SKM-1 (cell line): Measurements from ENCODE around the gene HIBCH.
"Not testable (repeated sequence)": the region's sequence is repeated elsewhere in the genome, so short reads cannot be mapped to it uniquely, and the experiment has no call there.

Source experiments
- DNase-seq: peaks from one replicate; lab custom pipeline; 2025; ENCODE audit not compliant: unreplicated experiment; lab: John Stamatoyannopoulos, UW

HIBCH gene

GRCh38 chr2:190254063-190254850 lies 65.4 kb downstream of the HIBCH start:
- DNase-seq, result no peak

- no peak for DNase-seq
Measured at GRCh38 chr2:190250421-190250820, 69.2 kb downstream of the HIBCH start.

GRCh38 chr2:190235551-190236075 lies 84.0 kb downstream of the HIBCH start:
- no peak for DNase-seq

GRCh38 chr2:190235101-190235500 lies 84.5 kb downstream of the HIBCH start:
- no peak for DNase-seq

GRCh38 chr2:190223989-190224388 lies 95.6 kb downstream of the HIBCH start:
- DNase-seq, result not testable (repeated sequence)

- not testable (repeated sequence) for DNase-seq
Measured at GRCh38 chr2:190222745-190223144, 96.9 kb downstream of the HIBCH start.

- DNase-seq, result no peak
Measured at GRCh38 chr2:190221429-190221828, 98.2 kb downstream of the HIBCH start.

- DNase-seq, result no peak
Measured at GRCh38 chr2:190219186-190219585, 100.4 kb downstream of the HIBCH start.

GRCh38 chr2:190217616-190218015 lies 102.0 kb downstream of the HIBCH start:
- no peak for DNase-seq

- no peak for DNase-seq
Measured at GRCh38 chr2:190216829-190217228, 102.8 kb downstream of the HIBCH start.

GRCh38 chr2:190215620-190216019 lies 104.0 kb downstream of the HIBCH start:
- no peak for DNase-seq

GRCh38 chr2:190214426-190215194 lies 105.0 kb downstream of the HIBCH start:
- no peak for DNase-seq

GRCh38 chr2:190213441-190214335 lies 105.9 kb downstream of the HIBCH start:
- DNase-seq, result no peak

GRCh38 chr2:190210471-190210870 lies 109.2 kb downstream of the HIBCH start:
- no peak for DNase-seq

- no peak for DNase-seq
Measured at GRCh38 chr2:190209559-190209958, 110.1 kb downstream of the HIBCH start.

- no peak for DNase-seq
Measured at GRCh38 chr2:190207930-190208329, 111.7 kb downstream of the HIBCH start.

GRCh38 chr2:190205657-190206056 lies 114.0 kb downstream of the HIBCH start:
- DNase-seq, result no peak

GRCh38 chr2:190202604-190203003 lies 117.0 kb downstream of the HIBCH start:
- DNase-seq, result no peak

- no peak for DNase-seq
Measured at GRCh38 chr2:190202018-190202417, 117.6 kb downstream of the HIBCH start.

GRCh38 chr2:190200603-190201002 lies 119.0 kb downstream of the HIBCH start:
- no peak for DNase-seq

GRCh38 chr2:190199530-190199929 lies 120.1 kb downstream of the HIBCH start:
- DNase-seq, result no peak
